Activated CD4-positive, alpha-beta memory T cell treated with anti-CD3 and anti-CD28 coated beads for 36 hours (primary cell): ENCODE measurements around the gene GJC3. TPM values are rescaled to one million over a fixed set of nuclear protein-coding genes. Genes with fewer than 3 reads are reported as not detected.
"Not testable (repeated sequence)": the region's sequence is repeated elsewhere in the genome, so short reads cannot be mapped to it uniquely, and the experiment has no call there.

ENCODE experiments used
- CTCF ChIA-PET: fragments of 350-600 bp; sonication (Branson Sonifier 250); formaldehyde crosslinking; loops from one replicate; lab custom pipeline; 2021; ENCODE audit warnings: antibody characterized with exemption, inconsistent platforms; lab: Charles Lee
- POLR2A ChIA-PET: fragments of 350-600 bp; sonication (Branson Sonifier 250); formaldehyde crosslinking; loops from one replicate; lab custom pipeline; 2021; ENCODE audit warnings: antibody characterized with exemption; lab: Charles Lee
- DNase-seq: peaks from one replicate; pipeline ENCODE4 v3.0.0-alpha.2; 2020
- H3K27ac Mint-ChIP-seq: one replicate; pipeline ENCODE4 v1.8.0; 2021; ENCODE audit warnings: mixed read lengths
- H3K27me3 Mint-ChIP-seq: one replicate; pipeline ENCODE4 v1.8.0; 2021; ENCODE audit warnings: mixed read lengths
- H3K36me3 Mint-ChIP-seq: one replicate; pipeline ENCODE4 v1.8.0; 2021; ENCODE audit warnings: mixed read lengths
- H3K4me1 Mint-ChIP-seq: one replicate; pipeline ENCODE4 v1.8.0; 2021; ENCODE audit warnings: low read depth, mixed read lengths
- H3K4me3 Mint-ChIP-seq: one replicate; pipeline ENCODE4 v1.8.0; 2021; ENCODE audit warnings: mild to moderate bottlenecking, mixed read lengths
- H3K9me3 Mint-ChIP-seq: one replicate; pipeline ENCODE4 v1.8.0; 2021; ENCODE audit warnings: mixed read lengths
- intact Hi-C: fragments of 100-400 bp; cut with micrococcal nuclease; formaldehyde crosslinking; loops from one replicate; pipeline ENCODE4 v1.15.1; 2023
- total RNA-seq, 2 experiments: library from RNA; stranded (reverse); gene quantifications; one replicate each; pipeline ENCODE4 v1.2.3, GENCODE V29; 2021

GJC3 gene
- total RNA-seq, 2 experiments from 2014 or later = 0.19 to 0.45 TPM

DNA sequence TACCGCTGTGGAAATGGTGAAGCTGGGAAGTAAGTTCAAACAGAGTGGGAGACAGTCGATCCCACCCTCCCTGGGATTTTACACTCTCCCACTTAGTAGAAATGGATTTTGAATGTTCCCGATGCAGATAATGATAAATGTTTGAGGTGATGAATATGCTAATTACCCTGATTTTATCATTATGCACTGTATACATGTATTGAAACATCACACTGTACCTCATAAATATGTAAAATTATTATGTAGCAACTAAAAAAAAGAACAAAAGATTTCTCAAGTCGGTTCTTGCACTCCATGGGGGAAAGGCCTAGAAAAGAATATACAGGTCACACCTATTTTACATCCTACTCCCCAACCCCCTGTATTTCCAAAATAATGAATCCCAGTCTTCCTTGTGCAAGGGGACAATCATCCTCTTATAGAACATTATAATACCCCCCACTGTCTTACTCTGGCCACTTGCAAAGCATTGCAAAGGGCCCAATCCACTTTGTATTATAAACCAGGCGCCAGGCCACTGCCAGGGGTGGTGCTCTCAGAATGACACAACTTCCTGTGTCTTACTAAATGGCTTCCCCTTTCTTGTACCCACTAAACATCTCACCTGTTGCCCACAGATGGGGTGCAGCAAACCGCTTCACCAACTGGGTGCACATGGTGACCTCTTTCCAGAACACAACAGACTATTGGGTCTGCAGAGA, 31.9 kb downstream of the GJC3 start:
- Mint-ChIP-seq H3K27me3 (no peaks in the 10 kb centered on the region), H3K4me3 (no peak overlapping the region), H3K9me3 (no peaks in the 10 kb centered on the region), H3K36me3 (peaks cover 29% of the 10 kb centered on the region), H3K27ac (no peak overlapping the region), H3K4me1 (no peaks in the 10 kb centered on the region)
- CTCF ChIA-PET = no interaction called here
- POLR2A ChIA-PET = interaction anchor here (1.0 kb wide), 1 partner anchor 11 kb away, joined by 3 read pairs; no protein-coding TSS in a partner anchor
- intact Hi-C loops = no loop called here
- no peak for DNase-seq

DNA sequence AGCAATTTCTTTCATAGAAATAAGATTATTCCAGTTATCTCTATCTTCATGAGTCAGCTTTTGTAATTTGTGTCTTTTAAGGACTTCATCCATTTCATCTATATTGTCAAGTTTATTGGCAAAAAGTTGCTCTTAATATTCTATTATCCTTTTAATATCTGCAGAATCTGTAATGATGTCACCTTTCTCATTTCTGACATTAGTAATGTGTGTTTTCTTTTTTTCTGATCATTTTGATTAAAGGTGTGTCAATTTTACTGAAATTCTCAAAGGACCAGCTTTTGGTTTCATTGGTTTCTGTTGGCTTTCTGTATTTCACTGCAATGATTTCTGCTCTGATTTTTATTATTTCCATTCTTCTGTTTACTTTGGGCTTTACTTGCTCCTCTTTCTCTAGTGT, 34.7 kb downstream of the GJC3 start:
- Mint-ChIP-seq H3K36me3 (peaks cover 33% of the 10 kb centered on the region), H3K4me1 (no peaks in the 10 kb centered on the region), H3K27ac (no peak overlapping the region), H3K4me3 (no peak overlapping the region), H3K27me3 (no peaks in the 10 kb centered on the region), H3K9me3 (peaks cover 4% of the 10 kb centered on the region)
- intact Hi-C loops = no loop called here
- POLR2A ChIA-PET = no interaction called here
- CTCF ChIA-PET = no interaction called here
- no peak for DNase-seq

DNA sequence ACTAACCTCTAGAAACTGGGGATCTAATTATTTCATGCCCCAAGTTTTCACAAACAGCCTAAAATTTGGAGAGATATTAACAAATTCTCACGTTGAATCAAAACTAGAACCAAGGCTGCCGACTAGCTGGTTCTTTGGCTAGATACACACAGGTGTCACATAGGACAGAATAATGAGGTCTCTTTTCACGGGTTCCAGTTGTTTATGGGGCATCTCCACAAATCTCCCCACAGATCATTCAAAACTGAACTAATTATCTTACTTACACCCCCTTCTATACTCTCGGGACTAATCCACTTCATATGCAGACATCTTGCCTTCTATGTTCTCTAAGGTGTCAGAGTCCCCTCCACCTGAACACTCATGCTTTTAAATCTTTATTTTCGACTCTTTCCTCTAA, 36.1 kb downstream of the GJC3 start:
- intact Hi-C loops = no loop called here
- Mint-ChIP-seq H3K4me1 (no peaks in the 10 kb centered on the region), H3K9me3 (peaks cover 4% of the 10 kb centered on the region), H3K36me3 (peaks cover 32% of the 10 kb centered on the region), H3K4me3 (no peak overlapping the region), H3K27me3 (no peaks in the 10 kb centered on the region), H3K27ac (no peak overlapping the region)
- POLR2A ChIA-PET = no interaction called here
- CTCF ChIA-PET = interaction anchor here (0.7 kb wide), 1 partner anchor 55 kb away, joined by 3 read pairs; no protein-coding TSS in a partner anchor
- DNase-seq = no peak

DNA sequence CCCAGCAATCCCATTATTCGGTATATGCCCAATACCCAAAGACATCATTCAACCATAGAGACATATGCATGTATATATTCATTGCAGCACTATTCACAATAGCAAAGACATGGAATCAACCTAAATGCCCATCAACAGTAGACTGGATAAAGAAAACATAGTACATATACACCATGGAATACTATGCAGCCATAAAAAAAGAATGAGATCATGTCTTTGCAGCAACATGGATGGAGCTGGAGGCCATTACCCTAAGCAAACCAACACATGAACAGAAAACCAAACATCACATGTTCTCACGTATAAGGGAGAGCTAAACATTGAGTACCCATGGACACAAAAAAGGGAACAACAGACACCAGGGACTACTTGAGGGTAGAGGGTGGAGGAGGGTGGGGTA, 39.1 kb downstream of the GJC3 start:
- POLR2A ChIA-PET, H3K27ac Mint-ChIP-seq, H3K9me3 Mint-ChIP-seq, H3K4me1 Mint-ChIP-seq, intact Hi-C loops, CTCF ChIA-PET, H3K4me3 Mint-ChIP-seq, H3K27me3 Mint-ChIP-seq, DNase-seq: not testable (repeated sequence)
- peaks cover 32% of the 10 kb centered on the region for H3K36me3 Mint-ChIP-seq

DNA sequence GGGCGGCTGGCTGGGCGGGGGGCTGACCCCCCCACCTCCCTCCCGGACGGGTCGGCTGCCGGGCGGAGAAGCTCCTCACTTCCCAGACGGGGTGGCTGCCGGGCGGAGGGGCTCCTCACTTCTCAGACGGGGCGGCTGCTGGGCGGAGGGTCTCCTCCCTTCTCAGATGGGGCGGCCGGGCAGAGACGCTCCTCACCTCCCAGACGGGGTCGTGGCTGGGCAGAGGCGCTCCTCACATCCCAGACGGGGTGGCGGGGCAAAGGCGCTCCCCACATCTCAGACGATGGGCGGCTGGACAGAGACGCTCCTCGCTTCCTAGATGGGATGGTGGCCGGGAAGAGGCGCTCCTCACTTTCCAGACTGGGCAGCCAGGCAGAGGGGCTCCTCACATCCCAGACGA, 41.1 kb downstream of the GJC3 start:
- intact Hi-C loops, H3K4me3 Mint-ChIP-seq, H3K4me1 Mint-ChIP-seq, DNase-seq, POLR2A ChIA-PET, H3K9me3 Mint-ChIP-seq, H3K27me3 Mint-ChIP-seq, CTCF ChIA-PET, H3K27ac Mint-ChIP-seq: not testable (repeated sequence)
- H3K36me3 Mint-ChIP-seq = peaks cover 34% of the 10 kb centered on the region

DNA sequence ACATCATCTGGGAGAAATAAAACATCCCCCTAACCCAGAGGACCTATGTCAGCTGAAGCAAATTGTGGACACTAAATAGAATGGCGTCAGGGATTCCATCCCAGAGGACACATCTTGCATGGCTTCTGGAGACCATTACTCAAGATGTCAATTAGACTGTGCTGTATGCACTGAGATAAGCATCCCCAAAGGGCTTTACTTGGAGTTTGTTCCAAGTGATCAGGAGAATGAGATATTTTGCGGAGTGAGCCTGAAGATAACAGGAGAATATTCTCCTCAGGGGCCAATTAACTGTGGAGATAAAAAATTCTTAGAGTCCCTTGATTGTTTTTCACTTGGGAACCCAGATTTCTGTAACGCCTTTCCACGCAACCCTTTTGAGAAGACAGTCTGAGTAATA, 48.0 kb downstream of the GJC3 start:
- no peak overlapping the region for H3K27ac Mint-ChIP-seq
- H3K36me3 Mint-ChIP-seq = peaks cover 2% of the 10 kb centered on the region
- no peak overlapping the region for H3K4me3 Mint-ChIP-seq
- CTCF ChIA-PET = no interaction called here
- no peaks in the 10 kb centered on the region for H3K4me1 Mint-ChIP-seq
- DNase-seq = no peak
- POLR2A ChIA-PET = no interaction called here
- no peaks in the 10 kb centered on the region for H3K9me3 Mint-ChIP-seq
- H3K27me3 Mint-ChIP-seq = no peaks in the 10 kb centered on the region
- intact Hi-C loops = no loop called here

DNA sequence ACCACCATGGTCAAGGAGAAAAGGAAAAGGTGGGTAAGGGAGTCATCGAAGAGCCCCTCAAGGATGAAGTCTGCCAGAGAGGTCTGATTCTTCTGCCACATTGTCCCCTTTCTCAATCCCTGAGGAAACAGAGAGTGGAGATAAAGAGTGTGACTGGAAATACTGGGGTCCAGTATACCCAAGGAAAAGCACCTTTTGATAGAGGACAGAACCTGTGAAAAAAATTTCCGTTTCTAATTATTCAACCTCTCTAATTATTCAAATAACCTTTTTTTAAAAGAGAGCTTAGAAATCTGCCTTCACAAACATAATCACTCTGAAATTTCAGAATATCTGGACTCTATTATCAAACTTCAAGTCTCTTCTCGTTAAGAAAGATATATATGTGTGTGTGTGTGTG, 52.5 kb downstream of the GJC3 start, which contains the start of gene OR2AE1:
Gene OR2AE1 (minus strand): TSS at position 101 of the 400 bp plus-strand sequence. CDS start 0 bp downstream, at position 101.
- Mint-ChIP-seq H3K27ac (no peak within 1 kb of the TSS), H3K4me1 (no peaks in the 10 kb centered on the region), H3K36me3 (no peaks in the 10 kb centered on the region), H3K9me3 (no peaks in the 10 kb centered on the region), H3K27me3 (no peaks in the 10 kb centered on the region), H3K4me3 (no peak within 1 kb of the TSS)
- ChIA-PET POLR2A (no interaction called here), CTCF (no interaction called here)
- intact Hi-C loops = no loop called here
- no peak for DNase-seq

DNA sequence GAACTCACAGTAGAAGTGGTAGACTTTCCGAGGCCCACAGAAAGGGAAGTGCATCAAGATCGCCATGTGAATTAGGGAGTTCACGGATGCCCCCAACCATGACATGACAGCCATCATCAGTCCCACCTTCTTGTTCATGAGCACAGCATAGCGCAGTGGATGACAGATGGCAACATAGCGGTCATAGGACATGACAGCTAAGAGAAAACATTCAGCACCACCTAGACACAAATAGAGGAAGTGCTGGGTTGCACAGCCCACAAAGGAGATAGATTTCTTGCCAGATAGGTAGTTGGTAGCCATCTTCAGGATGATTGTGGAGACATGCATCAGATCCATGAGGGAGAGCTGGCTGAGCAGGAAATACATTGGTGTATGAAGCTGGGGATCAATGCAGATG, 52.9 kb downstream of the GJC3 start:
- Mint-ChIP-seq H3K9me3 (no peaks in the 10 kb centered on the region), H3K4me3 (no peak overlapping the region), H3K27me3 (no peaks in the 10 kb centered on the region), H3K36me3 (no peaks in the 10 kb centered on the region), H3K27ac (no peak overlapping the region), H3K4me1 (no peaks in the 10 kb centered on the region)
- DNase-seq = no peak
- POLR2A ChIA-PET = no interaction called here
- intact Hi-C loops = no loop called here
- CTCF ChIA-PET = no interaction called here

Other genes with a start within 250 kb of the GJC3 start
- gene CYP3A5, start 249.6 kb downstream of the GJC3 start, total RNA-seq = not detected
- gene CYP3A7, start 194.4 kb downstream of the GJC3 start, total RNA-seq = not detected
- gene CYP3A4, start 145.4 kb downstream of the GJC3 start, total RNA-seq = not detected
- not detected for gene CYP3A43, start 101.6 kb downstream of the GJC3 start, total RNA-seq
- not detected for gene OR2AE1, start 52.6 kb downstream of the GJC3 start, total RNA-seq
- 10 to 100 TPM; 24.9 to 26.1 TPM for gene TRIM4, start 10.1 kb downstream of the GJC3 start, total RNA-seq
- not detected for gene AZGP1, start 46.4 kb upstream of the GJC3 start, total RNA-seq
- 10 to 100 TPM; 49.1 to 50.6 TPM for gene ZKSCAN1, start 86.0 kb upstream of the GJC3 start, total RNA-seq
- 1 to 10 TPM; 6.2 TPM for gene ZSCAN21, start 120.2 kb upstream of the GJC3 start, total RNA-seq
- 10 to 100 TPM; 18.0 to 18.6 TPM for gene ZNF3, start 152.1 kb upstream of the GJC3 start, total RNA-seq
- 10 to 100 TPM; 93.1 to 98.2 TPM for gene COPS6, start 159.3 kb upstream of the GJC3 start, total RNA-seq
- gene MCM7, start 171.8 kb upstream of the GJC3 start, total RNA-seq = 100 to 1,000 TPM; 393 to 398 TPM
- gene AP4M1, start 172.0 kb upstream of the GJC3 start, total RNA-seq = 10 to 100 TPM; 11.3 to 12.2 TPM
- gene TAF6, start 189.7 kb upstream of the GJC3 start, total RNA-seq = 10 to 100 TPM; 54.3 to 63.7 TPM
- 10 to 100 TPM; 11.9 to 12.4 TPM for gene CNPY4, start 190.0 kb upstream of the GJC3 start, total RNA-seq
- 1 to 10 TPM; 2.3 to 3.4 TPM for gene MBLAC1, start 197.3 kb upstream of the GJC3 start, total RNA-seq
- 100 to 1,000 TPM; 136 to 151 TPM for gene LAMTOR4, start 219.3 kb upstream of the GJC3 start, total RNA-seq
- 10 to 100 TPM; 17.9 to 19.7 TPM for gene TRAPPC14, start 229.1 kb upstream of the GJC3 start, total RNA-seq
- gene GAL3ST4, start 239.0 kb upstream of the GJC3 start, total RNA-seq = 1 to 10 TPM; 2.4 to 2.8 TPM
- gene GPC2, start 247.8 kb upstream of the GJC3 start, total RNA-seq = 1 to 10 TPM; 4.8 to 5.5 TPM
- gene STAG3, start 248.3 kb upstream of the GJC3 start, total RNA-seq = 10 to 100 TPM; 20.8 to 20.9 TPM